SU-DHL-6 (cell line): ENCODE data around the gene SNPH.

Experiments used
- H2AFZ ChIP-seq: fragments of 200-600 bp; sonication (generic); 2 replicates; pipeline ENCODE4 v1.6.1; 2014; ENCODE audit warnings: low read depth, mild to moderate bottlenecking, moderate library complexity, mixed read lengths, antibody characterized with exemption, low read length; ENCODE audit not compliant: severe bottlenecking
- H3F3A ChIP-seq: fragments of 200-600 bp; shearing (Covaris generic); 2 replicates; pipeline ENCODE4 v1.6.0; 2016; ENCODE audit warnings: antibody characterized with exemption, mild to moderate bottlenecking; ENCODE audit not compliant: insufficient read depth
- H3K27ac ChIP-seq: fragments of 200-600 bp; sonication (generic); 2 replicates; pipeline ENCODE4 v1.5.1; 2016; ENCODE audit warnings: low read depth, mild to moderate bottlenecking, low read length, moderate library complexity, mixed read lengths
- H3K27me3 ChIP-seq: fragments of 200-600 bp; sonication (generic), shearing (Covaris generic); 2 replicates; pipeline ENCODE4 v1.6.0; 2014; ENCODE audit warnings: mild to moderate bottlenecking, low read length
- H3K36me3 ChIP-seq: fragments of 200-600 bp; sonication (generic); 2 replicates; pipeline ENCODE4 v1.6.1; 2014; ENCODE audit warnings: mild to moderate bottlenecking, low read length, mixed read lengths
- H3K4me2 ChIP-seq: fragments of 300-600, 200-600 bp; shearing (Covaris generic), sonication (generic); 2 replicates; pipeline ENCODE4 v1.6.0; 2014; ENCODE audit warnings: low read length, low read depth, mild to moderate bottlenecking; ENCODE audit not compliant: poor library complexity, severe bottlenecking
- H3K4me3 ChIP-seq: fragments of 200-600 bp; sonication (generic); 2 replicates; pipeline ENCODE4 v1.5.1; 2014; ENCODE audit warnings: antibody characterized with exemption, low read length, mild to moderate bottlenecking, mixed read lengths; ENCODE audit not compliant: insufficient read depth, poor library complexity, severe bottlenecking
- H3K79me2 ChIP-seq: fragments of 200-600 bp; sonication (generic); 2 replicates; pipeline ENCODE4 v1.6.1; 2014; ENCODE audit warnings: mild to moderate bottlenecking, low read length, moderate library complexity; ENCODE audit not compliant: insufficient read depth
- H3K9ac ChIP-seq: fragments of 200-600 bp; sonication (generic); 2 replicates; pipeline ENCODE4 v1.7.0; 2014; ENCODE audit warnings: mild to moderate bottlenecking, low read length
- H3K9me2 ChIP-seq: fragments of 200-600 bp; sonication (generic); replicated peaks from 2 replicates; pipeline ENCODE4 v1.6.1; 2014; ENCODE audit warnings: low read length; ENCODE audit not compliant: insufficient read depth
- H3K9me3 ChIP-seq: fragments of 200-600 bp; sonication (generic); 2 replicates; pipeline ENCODE4 v1.6.1; 2014; ENCODE audit warnings: low read length, mixed read lengths; ENCODE audit not compliant: insufficient read depth
- H4K20me1 ChIP-seq: fragments of 200-600 bp; sonication (generic); 2 replicates; pipeline ENCODE4 v1.6.1; 2014; ENCODE audit warnings: low read depth, mild to moderate bottlenecking, antibody characterized with exemption, low read length, moderate library complexity, mixed read lengths
- EZH2phosphoT487 ChIP-seq: fragments of 200-600 bp; sonication (generic), shearing (Covaris generic); conservative IDR thresholded peaks from 2 replicates; pipeline ENCODE4 v1.6.1; 2018; ENCODE audit warnings: mild to moderate bottlenecking, antibody characterized with exemption, low read length, moderate library complexity, mixed read lengths
- TF ChIP-seq, protein P1 (sequence below): fragments of 200-600 bp; sonication (generic); IDR thresholded peaks from one replicate; pipeline ENCODE4 v1.5.1; 2017; ENCODE audit warnings: antibody characterized with exemption, mild to moderate bottlenecking, low read length, moderate library complexity; ENCODE audit not compliant: insufficient read depth, poor library complexity, severe bottlenecking

The SNPH gene

DNA sequence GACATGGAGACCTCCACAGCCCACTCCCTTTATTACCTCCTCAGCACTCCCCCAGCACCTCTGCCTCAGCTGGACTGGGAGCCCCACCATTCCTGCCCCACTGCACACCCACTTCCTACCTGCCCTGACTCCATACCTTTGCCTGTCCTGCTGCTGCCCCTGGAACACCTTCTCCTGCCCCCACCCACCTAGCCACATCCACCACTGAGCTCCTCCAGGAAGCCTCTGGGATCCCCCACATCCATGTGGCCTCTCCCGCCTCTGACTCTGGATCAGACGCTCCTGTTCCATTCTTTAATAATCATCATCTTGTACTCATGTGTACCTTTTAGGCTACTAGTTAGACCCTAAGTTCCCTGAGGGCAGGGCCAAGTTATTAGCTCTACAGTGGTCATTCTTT lies 65.0 kb downstream of the SNPH start:
- Histone ChIP-seq H3K9ac (no peak overlapping the region), H3K27me3 (no peaks in the 10 kb centered on the region), H3K79me2 (peaks cover 52% of the 10 kb centered on the region), H2AFZ (no peak overlapping the region), H4K20me1 (no peaks in the 10 kb centered on the region), H3K27ac (no peak overlapping the region), H3K36me3 (no peaks in the 10 kb centered on the region), H3K9me3 (no peaks in the 10 kb centered on the region), H3K9me2 (no peaks in the 10 kb centered on the region), H3F3A (no peaks in the 10 kb centered on the region), H3K4me2 (no peak overlapping the region), H3K4me3 (no peak overlapping the region)
- TF ChIP-seq EZH2phosphoT487 = no peak
- TF ChIP-seq, protein P1, sequence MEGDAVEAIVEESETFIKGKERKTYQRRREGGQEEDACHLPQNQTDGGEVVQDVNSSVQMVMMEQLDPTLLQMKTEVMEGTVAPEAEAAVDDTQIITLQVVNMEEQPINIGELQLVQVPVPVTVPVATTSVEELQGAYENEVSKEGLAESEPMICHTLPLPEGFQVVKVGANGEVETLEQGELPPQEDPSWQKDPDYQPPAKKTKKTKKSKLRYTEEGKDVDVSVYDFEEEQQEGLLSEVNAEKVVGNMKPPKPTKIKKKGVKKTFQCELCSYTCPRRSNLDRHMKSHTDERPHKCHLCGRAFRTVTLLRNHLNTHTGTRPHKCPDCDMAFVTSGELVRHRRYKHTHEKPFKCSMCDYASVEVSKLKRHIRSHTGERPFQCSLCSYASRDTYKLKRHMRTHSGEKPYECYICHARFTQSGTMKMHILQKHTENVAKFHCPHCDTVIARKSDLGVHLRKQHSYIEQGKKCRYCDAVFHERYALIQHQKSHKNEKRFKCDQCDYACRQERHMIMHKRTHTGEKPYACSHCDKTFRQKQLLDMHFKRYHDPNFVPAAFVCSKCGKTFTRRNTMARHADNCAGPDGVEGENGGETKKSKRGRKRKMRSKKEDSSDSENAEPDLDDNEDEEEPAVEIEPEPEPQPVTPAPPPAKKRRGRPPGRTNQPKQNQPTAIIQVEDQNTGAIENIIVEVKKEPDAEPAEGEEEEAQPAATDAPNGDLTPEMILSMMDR = no peak

DNA sequence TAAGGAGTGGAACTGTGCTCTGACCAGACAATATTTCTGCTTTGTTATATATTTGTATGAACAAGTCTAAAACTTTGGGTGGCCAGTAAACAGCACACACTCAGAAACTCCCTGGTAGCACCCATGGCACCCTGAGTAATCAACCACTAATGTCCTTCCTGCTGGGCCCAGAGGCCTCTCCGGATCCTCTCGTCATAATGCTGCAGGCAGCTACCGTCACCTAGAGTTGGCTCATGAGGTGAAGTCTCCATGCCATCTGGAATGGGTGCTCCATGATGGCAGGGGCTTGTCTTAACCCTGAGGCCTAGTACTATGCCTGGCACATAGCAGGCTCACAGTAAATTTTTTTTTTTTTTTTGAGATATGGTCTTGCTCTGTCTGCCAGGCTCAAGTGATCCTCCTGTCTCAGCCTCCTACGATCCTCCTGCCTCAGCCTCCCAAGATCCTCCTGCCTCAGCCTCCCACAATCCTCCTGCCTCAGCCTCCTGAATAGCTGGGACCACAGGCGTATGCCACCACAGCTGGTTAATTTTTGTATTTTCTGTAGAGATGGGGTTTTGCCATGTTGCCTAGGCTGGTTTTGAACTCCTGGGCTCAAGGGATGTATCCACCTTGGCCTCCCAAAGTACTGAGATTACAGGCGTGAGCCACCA lies 65.8 kb downstream of the SNPH start:
- Histone ChIP-seq H3K4me3 (no peak overlapping the region), H3F3A (no peaks in the 10 kb centered on the region), H3K79me2 (peaks cover 43% of the 10 kb centered on the region), H3K27ac (no peak overlapping the region), H3K27me3 (no peaks in the 10 kb centered on the region), H3K9me2 (no peaks in the 10 kb centered on the region), H3K4me2 (no peak overlapping the region), H2AFZ (no peak overlapping the region), H3K9me3 (no peaks in the 10 kb centered on the region), H4K20me1 (no peaks in the 10 kb centered on the region), H3K36me3 (no peaks in the 10 kb centered on the region), H3K9ac (no peak overlapping the region)
- TF ChIP-seq, protein P1 = no peak
- TF ChIP-seq EZH2phosphoT487 = no peak

DNA sequence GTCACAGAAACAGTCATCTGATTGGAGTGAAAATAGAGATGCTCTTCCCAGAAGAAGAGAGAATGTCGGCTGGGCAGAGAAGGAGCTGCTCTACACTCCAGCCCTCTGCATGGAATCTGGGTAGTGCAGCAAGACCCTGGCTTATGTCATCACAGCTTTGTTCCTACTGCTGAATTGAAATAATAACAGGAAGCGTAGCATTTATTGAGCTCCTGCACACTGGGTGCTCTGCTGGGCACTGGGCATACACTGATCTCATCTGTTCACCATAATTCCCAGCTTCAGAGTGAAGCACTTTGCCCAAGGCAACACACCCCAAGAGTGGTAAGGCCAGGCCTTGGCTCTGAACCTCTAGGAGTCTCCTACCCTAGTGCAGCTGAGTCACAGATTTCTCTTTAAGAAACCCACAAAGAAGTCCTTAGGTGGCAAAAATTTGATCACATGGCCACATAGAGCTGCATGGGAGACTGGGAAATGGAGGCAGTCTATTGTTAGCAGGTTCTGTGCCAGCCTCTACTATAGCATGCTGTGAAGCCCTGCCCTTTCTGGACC lies 66.7 kb downstream of the SNPH start:
- Histone ChIP-seq H3K9me3 (no peaks in the 10 kb centered on the region), H2AFZ (no peak overlapping the region), H3K27ac (no peak overlapping the region), H3F3A (no peaks in the 10 kb centered on the region), H3K4me2 (no peak overlapping the region), H3K9ac (no peak overlapping the region), H3K36me3 (no peaks in the 10 kb centered on the region), H3K79me2 (peaks cover 34% of the 10 kb centered on the region), H4K20me1 (no peaks in the 10 kb centered on the region), H3K9me2 (no peaks in the 10 kb centered on the region), H3K4me3 (no peak overlapping the region), H3K27me3 (no peaks in the 10 kb centered on the region)
- TF ChIP-seq EZH2phosphoT487 = no peak
- TF ChIP-seq, protein P1 = no peak
